Heart left ventricle (tissue), 16 donors: Measurements from ENCODE around the gene RAB23. TPM values are rescaled to one million over a fixed set of nuclear protein-coding genes. Genes with fewer than 3 reads are reported as not detected.

ENCODE experiments used
- ATAC-seq, 4 donors: fragments of 200-7000 bp; cut with Tn5 transposase; one replicate each; pipeline ENCODE4 v1.9.1; 2020 to 2022; ENCODE audit warnings: moderate library complexity in 4 of 4, mild to moderate bottlenecking in 3 of 4, moderate number of reproducible peaks in 1 of 4
- DNase-seq, 5 donors: peaks; one replicate each; pipeline ENCODE4 v3.0.0-alpha.2; 2020
- H3K27ac ChIP-seq, 12 donors: fragments of 200-600 bp; sonication (generic) in 4 of 12; one replicate each; pipeline versions ENCODE4 v1.5.0 to v1.8.0; 2016 to 2022; ENCODE audit warnings: mild to moderate bottlenecking in 2 of 12
- H3K27me3 ChIP-seq, 9 donors: fragments of 200-600 bp; sonication (generic) in 2 of 9; one replicate each; pipeline versions ENCODE4 v1.5.1 to v1.8.0; 2016 to 2022; ENCODE audit warnings: mild to moderate bottlenecking in 3 of 9
- H3K36me3 ChIP-seq, 9 donors: fragments of 200-600 bp; sonication (generic) in 2 of 9; one replicate each; pipeline versions ENCODE4 v1.5.0 to v1.8.0; 2018 to 2022; ENCODE audit warnings: mild to moderate bottlenecking in 2 of 9
- H3K4me1 ChIP-seq, 12 donors: fragments of 200-600 bp; sonication (generic) in 4 of 12; one replicate each; pipeline versions ENCODE4 v1.5.0 to v1.8.0; 2016 to 2022; ENCODE audit warnings: mild to moderate bottlenecking in 3 of 12
- H3K4me3 ChIP-seq, 12 donors: fragments of 200-600 bp; sonication (generic) in 4 of 12; one replicate each; pipeline versions ENCODE4 v1.5.0 to v1.8.0; 2017 to 2022; ENCODE audit warnings: mild to moderate bottlenecking in 9 of 12, moderate library complexity in 4 of 12
- H3K9me3 ChIP-seq, 12 donors: fragments of 200-600 bp; sonication (generic) in 4 of 12; one replicate each; pipeline versions ENCODE4 v1.5.0 to v1.8.0; 2016 to 2022; ENCODE audit warnings: mild to moderate bottlenecking in 1 of 12
- CTCF ChIP-seq, 12 donors: fragments of 200-600 bp; sonication (generic) in 4 of 12; IDR thresholded peaks; one replicate each; pipeline versions ENCODE4 v1.5.0 to v1.8.0; 2018 to 2022; ENCODE audit warnings: antibody characterized with exemption in 12 of 12, mild to moderate bottlenecking in 5 of 12
- POLR2A ChIP-seq, 2 donors: fragments of 450-650 bp; IDR thresholded peaks; one replicate each; pipeline ENCODE4 v1.6.1; 2017; ENCODE audit warnings: antibody characterized with exemption in 2 of 2, mild to moderate bottlenecking in 2 of 2, moderate library complexity in 2 of 2
- WGBS, 4 donors: extraction: QIAGEN DNeasy Blood & Tissue Kit in 2 of 4; methylation state at CpG; one replicate each; pipeline versions ENCODE4 v1.1.5 to v1.1.7; 2013 to 2018; 5-methylcytosine and 5-hydroxymethylcytosine counted together
- intact Hi-C, 10 donors: fragments of 100-400 bp; cut with DNase I; formaldehyde crosslinking; loops; one replicate each; pipeline versions ENCODE4 v1.11.1 to v1.14.2; 2022
- polyA plus RNA-seq, 2 donors: library from polyadenylated mRNA; stranded (reverse); fragments of 200-250 nt; gene quantifications; one replicate each; pipeline ENCODE4 v1.2.3, GENCODE V29; 2013
- total RNA-seq, 9 donors: library from RNA; depleted of rRNA in 2 of 9; stranded (reverse); fragments of >200 nt in 2 of 9; fragmentation: NEBNext Ultra II Directional in 3 of 9; extraction: Animal tissue kit (Norgen Biotek cat#: 25700) in 3 of 9; gene quantifications; one replicate each; pipeline versions ENCODE4 v1.1.0 to v1.2.4, GENCODE V29; 2016 to 2023
- donor health status: ischemic (EF 13 %, LVEDD 7.1; RV severe dilation, severe dysfunction).
- donor health status: healthy with polysubstance abuse.
- donor health status: DM: no; HTN: yes; CAD: no.
- donor health status: DM: no; HTN: no; CAD: no.
- donor health status: ischemic (EF 25% LVEDD 6.9; RV normal size, moderate dysfunction).
- donor health status: ischemic (EF 25% LVEDD 5.7; RV mildly dilated, moderate dysfunction).
- donor health status: healthy.
- donor health status: DM: yes; HTN: yes; CAD: no.
- donor health status: ischemic (EF 35%, LVEDD 5.7; RV mildly dilated, moderate dysfunction).
- donor health status: nonischemic (EF 11% LVEDD 7.7; RV severe dilation, severe dysfunction).
- donor health status: DM: yes; HTN: yes; CAD: no.
- donor health status: PGD.
- donor health status: ischemic (EF 29% LVEDD 5.4; RV normal size, mild dysfunction).
- donor health status: nonischemic (EF 23%, LVEDD 6.1; RV moderate dilation, normal function).

RAB23 gene
- total and polyA plus RNA-seq, 11 donors: 2.6 to 15.4 (median 9.5) TPM

GRCh38 chr6:57215260-57215659, 6.8 kb downstream of the RAB23 start:
- WGBS, 4 donors: 95 to 98% (median 96%) methylated on average over 1 of the region's 1 CpG
- Histone ChIP-seq H3K27me3 (no peaks in the 10 kb centered on the region), H3K9me3 (peaks cover 0 to 19% (median 0%) of the 10 kb centered on the region in 12 donors), H3K36me3 (no peaks in the 10 kb centered on the region), H3K27ac (no peak overlapping the region), H3K4me3 (no peak overlapping the region), H3K4me1 (peaks cover 0 to 5% (median 0%) of the 10 kb centered on the region in 12 donors)
- TF ChIP-seq POLR2A (IDR thresholded peaks at IDR 0.05): no peak
- TF ChIP-seq CTCF (IDR thresholded peaks at IDR 0.05): no peak
- ATAC-seq: no peak
- intact Hi-C loops: loop anchor here in 1 of 10 donors (5.0 kb wide), 1 partner anchor 43 kb away; the partner anchor contains the start of gene BAG2
- no peak for DNase-seq

GRCh38 chr6:57210060-57210459, 12.0 kb downstream of the RAB23 start:
- WGBS, 4 donors: 93 to 98% (median 95%) methylated on average over 5 of the region's 5 CpGs
- H3K9me3 ChIP-seq: peaks cover 0 to 4% (median 0%) of the 10 kb centered on the region in 12 donors
- no peaks in the 10 kb centered on the region for H3K4me1 ChIP-seq
- no peaks in the 10 kb centered on the region for H3K36me3 ChIP-seq
- ATAC-seq (no peak), DNase-seq (no peak)
- H3K4me3 ChIP-seq: no peak overlapping the region
- no peaks in the 10 kb centered on the region for H3K27me3 ChIP-seq
- intact Hi-C loops: no loop called here
- no peak overlapping the region for H3K27ac ChIP-seq
- TF ChIP-seq CTCF (IDR thresholded peaks at IDR 0.05): no peak
- no peak for TF ChIP-seq POLR2A (IDR thresholded peaks at IDR 0.05)

- DNase-seq: no peak
- H3K27me3 ChIP-seq: no peaks in the 10 kb centered on the region
- H3K4me3 ChIP-seq: no peak overlapping the region
- intact Hi-C loops: no loop called here
- TF ChIP-seq CTCF (IDR thresholded peaks at IDR 0.05) (no peak), POLR2A (IDR thresholded peaks at IDR 0.05) (no peak)
- H3K27ac ChIP-seq: no peak overlapping the region
- H3K36me3 ChIP-seq: no peaks in the 10 kb centered on the region
- no peaks in the 10 kb centered on the region for H3K4me1 ChIP-seq
- no peaks in the 10 kb centered on the region for H3K9me3 ChIP-seq
- no peak for ATAC-seq
These were observed 13.1 kb downstream of the RAB23 start for GRCh38 chr6:57209030-57209429.

- Histone ChIP-seq H3K4me3 (no peak overlapping the region), H3K4me1 (no peaks in the 10 kb centered on the region), H3K36me3 (no peaks in the 10 kb centered on the region), H3K27me3 (no peaks in the 10 kb centered on the region), H3K27ac (peak overlapping the region in 1 of 12 donors; percentile 57), H3K9me3 (no peaks in the 10 kb centered on the region)
- intact Hi-C loops: no loop called here
- DNase-seq: no peak
- TF ChIP-seq POLR2A (IDR thresholded peaks at IDR 0.05) (no peak), CTCF (IDR thresholded peaks at IDR 0.05) (no peak)
- ATAC-seq: no peak
- WGBS, 4 donors: 90 to 95% (median 94%) methylated on average over 4 of the region's 4 CpGs
These were observed 14.2 kb downstream of the RAB23 start for GRCh38 chr6:57207872-57208271.
